Kasumi-1 (cell line): ENCODE data around the gene UROC1.

Experiments used
- DNase-seq, 2 experiments: peaks; one replicate each; lab custom pipeline; 2025; lab: John Stamatoyannopoulos, UW

The UROC1 gene

GRCh38 chr3:126517291-126517951, at the start of gene UROC1:
TSS of gene UROC1 (minus strand) at chr3:126517773. CDS start at chr3:126517719, 54 bp downstream.
- DNase-seq = no peak

GRCh38 chr3:126562737-126563276, 45.2 kb upstream of the UROC1 start:
- no peak for DNase-seq

GRCh38 chr3:126558336-126559071, 40.9 kb upstream of the UROC1 start, which contains the start of gene C3orf22:
TSS of gene C3orf22 (minus strand) at chr3:126558932. CDS start at chr3:126553390, 5,542 bp downstream.
- DNase-seq = no peak

GRCh38 chr3:126557761-126558160, 40.2 kb upstream of the UROC1 start:
- no peak for DNase-seq

GRCh38 chr3:126557415-126557745, 39.8 kb upstream of the UROC1 start:
- no peak for DNase-seq

- no peak for DNase-seq
These were observed 39.3 kb upstream of the UROC1 start for GRCh38 chr3:126556637-126557414.

- DNase-seq = no peak
These were observed 38.4 kb upstream of the UROC1 start for GRCh38 chr3:126555795-126556636.

- DNase-seq = no peak
These were observed 37.3 kb upstream of the UROC1 start for GRCh38 chr3:126554560-126555525.

- no peak for DNase-seq
These were observed 35.9 kb upstream of the UROC1 start for GRCh38 chr3:126553284-126554084.

GRCh38 chr3:126552688-126553283, 35.2 kb upstream of the UROC1 start:
- no peak for DNase-seq

GRCh38 chr3:126551839-126552687, 34.5 kb upstream of the UROC1 start:
- DNase-seq = no peak

GRCh38 chr3:126551121-126551838, 33.7 kb upstream of the UROC1 start:
- DNase-seq = no peak

- no peak for DNase-seq
These were observed 33.0 kb upstream of the UROC1 start for GRCh38 chr3:126550488-126551051.

- no peak for DNase-seq
These were observed 32.4 kb upstream of the UROC1 start for GRCh38 chr3:126549861-126550487.

- DNase-seq = no peak
These were observed 31.2 kb upstream of the UROC1 start for GRCh38 chr3:126548556-126549466.

GRCh38 chr3:126547721-126548120, 30.1 kb upstream of the UROC1 start:
- DNase-seq = no peak
